NCI-H146 treated with DMSO at 0.1 percent for 48 hours (cell line): ENCODE measurements around the gene FLNA.
"Not testable (repeated sequence)": the region's sequence is repeated elsewhere in the genome, so short reads cannot be mapped to it uniquely, and the experiment has no call there.

Source experiments
- DNase-seq: peaks from one replicate; lab custom pipeline; 2025; ENCODE audit not compliant: unreplicated experiment; lab: John Stamatoyannopoulos, UW

Gene FLNA

DNA sequence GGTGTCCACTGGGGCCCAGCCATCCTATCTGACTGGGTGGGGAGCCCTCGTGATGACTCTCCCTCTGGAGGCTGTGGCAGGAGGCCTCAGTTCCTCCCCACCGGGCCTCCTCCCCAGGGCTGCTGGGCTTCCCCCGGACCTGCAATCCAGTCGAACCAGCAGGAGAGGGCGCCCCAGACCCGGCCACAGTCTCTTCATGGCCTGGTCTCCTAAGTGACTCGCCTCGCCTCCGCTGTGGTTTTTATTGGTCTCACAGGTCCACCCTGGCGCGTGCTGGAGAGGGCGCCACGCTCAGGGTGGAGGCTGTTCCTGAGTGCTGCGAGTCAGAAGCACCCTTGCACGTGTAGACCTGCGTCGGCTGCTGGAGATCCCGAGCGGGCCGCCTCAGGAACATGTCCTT lies 30.8 kb downstream of the FLNA start:
- DNase-seq, result not testable (repeated sequence)

DNA sequence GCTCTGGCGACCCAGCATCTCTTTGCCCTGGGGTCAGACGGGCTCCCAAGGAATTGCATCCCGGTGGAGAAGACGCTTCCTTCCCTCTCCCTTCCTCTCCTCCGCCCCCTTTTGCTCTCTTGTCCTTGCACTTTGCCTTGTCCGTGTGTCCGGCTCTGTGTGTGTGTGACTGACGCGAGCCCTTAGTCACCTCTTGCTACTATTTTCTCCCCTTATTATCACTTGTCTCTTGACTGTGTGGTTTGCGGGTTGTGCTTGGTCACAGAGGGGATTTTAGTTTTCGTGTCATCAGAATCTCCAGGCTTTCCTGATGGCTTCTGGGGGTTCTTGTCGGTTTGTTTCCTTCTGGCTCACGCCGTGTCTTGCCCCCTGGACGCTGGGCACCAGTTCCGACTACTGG lies 31.4 kb downstream of the FLNA start:
- not testable (repeated sequence) for DNase-seq

DNA sequence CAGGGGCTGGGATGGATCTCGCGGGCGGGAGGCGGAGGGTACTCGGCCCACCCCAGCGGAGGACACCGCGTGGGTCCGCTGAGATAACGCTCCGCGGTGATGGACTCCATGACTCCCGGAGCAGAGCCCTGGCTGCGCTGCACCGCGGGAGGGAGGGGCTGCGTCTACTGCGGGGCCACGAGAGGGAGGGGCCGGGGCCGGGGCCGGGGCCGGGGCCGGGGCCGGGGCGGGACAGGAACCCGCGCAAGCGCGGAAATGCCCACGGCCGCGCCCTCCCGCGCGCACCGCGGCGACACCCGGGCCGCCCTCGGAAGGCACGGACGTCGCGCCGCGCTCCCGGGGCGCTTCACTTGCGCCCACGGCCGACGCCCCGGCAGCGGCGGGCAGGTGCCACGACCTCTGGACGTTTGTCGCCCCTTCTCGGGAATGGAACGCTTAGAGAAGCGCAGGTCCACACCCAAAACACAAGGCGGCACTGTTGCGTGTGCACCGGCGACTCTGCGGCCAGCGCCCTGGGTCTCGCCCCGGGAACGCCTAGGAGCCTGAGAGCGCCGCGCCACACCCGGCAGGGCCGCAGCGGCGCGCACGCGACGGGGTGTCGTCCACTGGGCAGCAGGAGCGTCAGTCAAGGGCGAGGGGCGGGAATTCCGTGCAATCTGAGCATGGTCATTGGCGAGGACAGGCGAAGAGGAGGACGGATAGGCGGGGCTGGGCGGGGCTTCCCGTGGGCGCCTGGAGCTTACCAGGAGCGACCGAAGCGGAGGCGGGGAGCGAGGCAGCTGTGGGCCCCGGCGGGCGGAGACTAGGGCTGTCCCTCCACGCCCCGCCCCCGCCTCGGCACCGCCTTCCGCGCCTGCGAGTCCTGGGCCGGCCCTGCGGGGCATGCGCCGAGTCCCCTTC lies 32.8 kb downstream of the FLNA start:
- DNase-seq, result not testable (repeated sequence)

DNA sequence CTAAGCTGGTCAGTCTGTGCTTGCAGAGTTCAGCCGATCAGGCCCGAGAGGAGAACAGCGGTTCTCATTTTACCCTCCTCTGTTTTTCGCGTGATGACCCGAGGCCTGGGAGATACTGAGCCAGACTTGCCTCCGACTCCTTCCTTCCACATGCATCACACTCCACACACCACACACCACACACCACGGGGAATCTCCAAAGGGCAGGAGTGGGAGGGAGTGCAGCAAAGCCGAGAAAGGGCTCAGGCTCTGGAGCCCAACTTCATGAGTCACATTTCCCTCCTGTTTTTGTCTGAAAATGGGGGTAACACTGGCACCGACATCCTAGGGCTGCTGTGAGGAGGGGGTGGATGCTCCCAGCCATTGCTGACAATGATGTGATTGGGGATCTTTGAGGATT lies 39.9 kb downstream of the FLNA start:
- DNase-seq, result no peak

DNA sequence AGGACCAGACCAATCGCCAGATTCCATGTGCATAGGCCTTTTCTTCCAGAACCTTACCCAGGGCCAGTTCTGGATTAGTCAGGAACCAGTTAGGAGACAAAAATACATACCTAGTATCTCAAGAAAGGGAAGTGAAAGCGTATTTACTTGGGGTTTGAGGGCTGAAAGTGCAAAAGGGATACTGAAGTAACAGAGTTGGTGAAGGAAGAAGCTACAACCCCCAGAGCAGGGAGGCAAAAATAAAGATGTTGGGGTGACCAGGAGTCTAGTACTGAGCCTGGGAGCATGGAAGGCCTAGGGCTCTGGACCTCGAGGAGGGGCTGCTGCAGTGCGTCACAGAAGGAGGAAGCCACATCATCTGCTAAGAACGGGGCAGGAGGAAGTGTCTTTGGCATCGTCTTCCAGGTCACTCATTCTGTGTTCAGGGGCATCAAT lies 40.6 kb downstream of the FLNA start:
- DNase-seq, result no peak

DNA sequence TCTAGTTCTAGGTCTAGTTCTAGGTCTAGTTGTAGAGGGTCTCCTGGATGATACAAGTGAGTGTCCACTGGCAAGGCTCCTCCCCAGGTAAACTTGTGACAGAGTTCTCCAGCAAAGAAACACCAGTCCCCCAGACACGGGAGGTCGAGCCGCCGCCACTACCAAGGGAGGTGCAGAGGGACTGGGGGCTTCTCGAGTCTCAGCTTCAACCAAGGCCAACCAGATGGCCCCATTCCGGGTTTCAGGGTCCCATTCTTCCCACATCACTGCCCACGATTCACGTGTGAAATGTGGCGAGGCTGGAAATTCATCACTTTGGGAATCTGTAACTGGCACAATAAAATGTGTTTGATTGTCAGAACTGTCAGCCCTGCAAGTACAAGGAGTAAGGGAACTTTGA lies 41.3 kb downstream of the FLNA start:
- no peak for DNase-seq

DNA sequence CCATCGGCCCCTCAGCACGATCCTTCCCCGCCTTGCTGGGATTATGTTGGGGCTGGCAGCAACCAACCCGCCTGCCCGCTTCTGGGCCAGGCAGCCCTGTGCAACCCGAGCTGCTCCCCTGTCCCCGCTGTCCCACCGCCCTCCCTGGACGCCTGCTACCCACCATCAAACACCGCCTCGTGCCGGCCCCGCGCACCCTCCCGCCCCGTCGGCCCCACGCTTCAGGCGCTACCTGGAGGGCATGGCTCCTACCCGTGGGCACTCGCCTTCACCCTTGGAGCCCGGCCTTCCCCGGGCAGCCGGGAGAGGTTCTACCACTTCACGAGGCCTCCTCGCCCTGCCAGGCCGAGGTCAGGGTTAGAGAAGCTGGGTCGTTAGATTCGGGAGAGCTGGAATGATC lies 41.9 kb downstream of the FLNA start:
- no peak for DNase-seq

DNA sequence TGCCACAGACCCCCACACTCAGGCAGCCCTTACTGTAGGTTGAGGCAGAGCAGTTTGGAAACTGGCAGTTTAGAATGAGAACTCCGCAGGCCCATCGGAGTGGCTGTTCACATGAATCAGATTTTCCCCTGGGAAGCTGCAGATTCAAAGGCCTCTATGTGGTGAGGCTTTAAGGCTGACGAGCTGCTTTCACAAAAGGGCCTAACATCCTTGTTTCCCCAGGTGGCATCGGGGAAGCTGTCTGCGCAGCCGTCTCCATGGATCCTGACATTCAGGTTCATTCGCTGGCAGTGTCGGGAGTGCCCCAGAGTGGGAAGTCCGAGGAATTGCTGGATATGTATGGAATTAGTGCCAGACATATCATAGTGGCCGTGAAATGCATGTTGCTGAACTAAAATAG lies 45.1 kb downstream of the FLNA start:
- DNase-seq, result no peak

DNA sequence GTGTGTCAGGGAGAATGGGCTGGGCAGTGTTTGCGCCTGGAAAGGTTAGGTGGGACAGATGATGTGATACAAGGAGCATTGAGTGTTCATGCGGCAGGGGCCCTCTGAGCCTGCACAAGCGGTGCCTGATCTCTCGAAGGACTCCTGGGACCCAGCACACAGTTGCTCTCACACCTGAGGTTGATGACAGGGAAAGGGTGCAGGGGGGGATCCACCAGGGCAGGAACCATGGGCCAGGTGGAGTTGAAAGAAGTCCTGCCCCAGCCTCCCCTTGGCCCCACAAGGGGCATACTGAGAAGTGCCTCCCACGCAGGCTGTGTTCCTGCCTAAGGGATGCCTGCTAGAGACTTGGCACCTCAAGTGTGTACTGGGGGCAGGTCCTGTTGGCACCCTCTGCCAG lies 45.8 kb downstream of the FLNA start:
- no peak for DNase-seq

DNA sequence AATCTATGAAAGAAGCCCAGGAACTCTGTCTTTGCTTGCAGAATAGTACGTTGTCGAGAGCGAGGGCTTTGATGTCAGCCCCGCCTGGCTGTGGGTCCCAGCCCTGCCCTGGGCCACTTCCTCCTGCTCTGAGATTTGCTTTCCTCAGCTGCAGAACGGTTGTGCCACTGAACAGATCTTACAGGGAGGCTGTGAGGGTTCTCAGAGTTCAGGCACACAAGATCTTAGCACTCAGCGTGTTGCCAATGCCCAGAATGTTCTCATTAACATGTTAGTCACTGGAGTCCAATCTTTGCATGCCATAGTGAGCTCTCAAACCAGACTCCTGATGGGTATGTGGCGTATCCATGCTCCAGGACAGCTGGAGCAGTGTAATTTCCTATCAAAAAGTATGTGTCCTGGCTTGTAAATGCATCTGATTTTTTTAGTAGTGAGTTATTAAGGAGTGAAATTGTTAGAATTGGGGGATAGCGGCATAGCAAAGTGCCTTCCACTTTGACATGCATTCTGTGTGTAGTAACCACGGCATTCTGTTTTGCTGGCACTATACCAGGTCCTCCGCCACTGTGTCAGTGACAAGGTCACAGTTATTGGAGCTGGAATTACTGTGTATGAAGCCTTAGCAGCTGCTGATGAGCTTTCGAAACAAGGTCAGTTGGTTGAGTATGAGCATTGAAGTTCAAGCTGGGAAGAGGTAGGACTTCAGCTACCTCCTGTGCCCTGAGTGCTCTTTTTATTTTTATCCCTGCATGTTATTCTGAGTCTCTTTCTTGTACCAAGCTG lies 47.2 kb downstream of the FLNA start:
- no peak for DNase-seq

DNA sequence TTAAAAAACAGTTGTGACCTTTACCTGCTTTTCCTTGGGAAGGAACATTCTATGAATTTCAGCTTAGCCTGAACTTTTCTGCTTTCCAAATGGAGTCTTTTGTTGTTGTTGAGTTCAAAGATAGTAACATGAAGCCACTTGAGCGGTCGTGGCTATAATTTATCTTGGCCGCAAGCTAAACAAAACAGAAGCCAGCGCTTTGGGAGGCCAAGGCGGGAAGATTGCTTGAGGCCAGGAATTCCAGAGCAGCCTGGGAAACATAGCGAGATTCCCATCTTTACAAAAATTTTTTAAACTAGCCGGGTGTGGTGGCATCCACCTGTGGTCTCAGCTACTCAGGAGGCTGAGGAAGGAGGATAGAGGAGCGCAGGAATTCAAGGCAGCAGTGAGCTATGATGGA lies 48.9 kb downstream of the FLNA start:
- DNase-seq, result no peak

DNA sequence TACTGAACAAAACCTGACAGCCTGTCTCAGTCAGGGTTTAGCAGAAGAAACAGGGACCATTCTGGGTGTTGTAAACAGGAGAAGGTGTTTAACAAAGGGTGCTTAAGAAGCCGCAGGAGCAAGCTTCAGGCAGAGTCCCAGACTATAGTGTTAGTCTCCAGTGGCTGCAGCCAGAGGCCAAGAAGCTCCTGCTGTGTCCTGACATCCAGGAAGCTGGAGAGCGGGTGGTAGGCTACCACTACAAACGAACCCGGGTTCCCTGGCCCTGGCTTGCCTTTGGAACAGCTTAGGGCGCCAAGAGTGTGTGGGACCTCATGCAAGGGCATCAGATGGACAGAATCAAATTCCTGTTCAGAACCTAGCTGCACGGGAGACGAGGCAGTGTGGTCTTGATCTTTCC lies 50.9 kb downstream of the FLNA start:
- DNase-seq, result no peak

DNA sequence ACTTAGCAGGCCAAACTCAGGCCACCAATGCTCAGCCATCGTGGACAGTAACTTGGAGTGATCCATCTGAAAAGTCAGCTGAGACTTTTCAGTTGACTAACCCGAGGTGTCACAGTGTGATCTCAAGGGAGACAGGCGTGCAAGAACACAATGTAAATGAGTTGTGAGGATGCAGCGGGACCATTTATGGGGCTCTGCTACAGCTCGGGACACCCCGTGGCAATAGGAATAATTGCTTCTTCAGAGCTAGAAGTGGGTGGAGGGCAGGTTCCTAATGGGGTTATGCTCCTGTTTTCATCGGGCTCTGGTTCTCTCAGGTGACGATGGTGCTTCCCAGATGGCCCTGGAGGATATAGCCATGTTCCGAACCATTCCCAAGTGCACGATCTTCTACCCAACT lies 51.5 kb downstream of the FLNA start:
- no peak for DNase-seq

DNA sequence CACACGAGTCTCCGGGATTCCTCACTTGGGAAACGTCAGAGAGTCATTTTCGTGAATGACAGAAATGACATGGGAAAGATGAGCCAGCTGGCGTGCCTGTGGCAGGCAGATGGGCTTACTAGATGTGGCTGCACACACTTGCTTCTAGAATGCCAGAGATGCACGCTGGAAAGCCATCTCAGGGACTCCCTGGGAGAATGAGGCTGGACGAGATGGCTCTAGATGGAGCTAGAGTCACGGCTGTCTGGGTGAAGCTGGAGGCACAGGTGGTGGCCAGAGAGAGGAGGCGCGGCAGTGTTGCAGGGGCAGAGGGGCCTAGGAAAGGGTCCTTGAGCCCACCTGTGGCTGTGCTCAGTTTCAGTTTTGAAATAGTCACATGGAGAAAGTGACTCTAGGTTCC lies 52.8 kb downstream of the FLNA start:
- no peak for DNase-seq

DNA sequence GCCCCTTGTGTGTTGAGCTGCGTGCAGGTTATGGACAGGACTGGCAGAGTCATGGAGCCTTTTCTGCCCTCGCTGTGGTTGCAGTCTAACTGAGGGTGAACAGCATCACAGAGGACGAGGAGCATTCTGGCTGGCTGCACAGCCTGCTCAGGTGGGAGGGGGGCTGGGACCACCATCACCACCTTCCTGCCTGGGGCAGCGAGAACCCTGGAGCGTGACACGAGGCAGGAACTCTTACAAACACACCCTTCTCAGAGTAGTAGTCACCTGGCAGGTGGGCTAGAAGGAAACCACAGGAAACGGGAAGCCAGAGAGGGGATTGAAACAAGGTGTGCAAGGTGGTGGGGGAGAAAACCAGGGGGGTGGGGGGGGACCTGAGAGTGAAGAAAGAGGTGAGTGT lies 53.3 kb downstream of the FLNA start:
- DNase-seq, result no peak

DNA sequence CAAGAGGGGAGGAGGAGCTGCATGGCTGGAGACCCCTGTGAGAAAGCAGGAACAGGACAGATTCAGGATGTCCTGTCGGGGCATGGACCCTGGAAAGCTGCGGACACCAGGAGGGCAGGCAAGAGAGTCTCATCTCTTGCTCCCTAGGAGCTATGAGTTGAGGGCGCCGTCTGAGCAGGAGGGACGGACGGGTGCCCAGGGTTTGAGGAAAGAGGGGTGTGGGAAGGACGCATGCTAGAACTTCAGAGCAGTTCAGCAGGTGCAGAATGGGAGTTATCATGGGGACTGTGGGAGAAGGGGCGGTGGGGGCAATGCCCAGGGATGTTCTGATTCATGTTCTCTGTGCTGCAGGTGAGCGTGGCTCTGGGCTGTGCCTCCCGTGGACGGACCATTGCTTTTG lies 54.0 kb downstream of the FLNA start:
- no peak for DNase-seq

DNA sequence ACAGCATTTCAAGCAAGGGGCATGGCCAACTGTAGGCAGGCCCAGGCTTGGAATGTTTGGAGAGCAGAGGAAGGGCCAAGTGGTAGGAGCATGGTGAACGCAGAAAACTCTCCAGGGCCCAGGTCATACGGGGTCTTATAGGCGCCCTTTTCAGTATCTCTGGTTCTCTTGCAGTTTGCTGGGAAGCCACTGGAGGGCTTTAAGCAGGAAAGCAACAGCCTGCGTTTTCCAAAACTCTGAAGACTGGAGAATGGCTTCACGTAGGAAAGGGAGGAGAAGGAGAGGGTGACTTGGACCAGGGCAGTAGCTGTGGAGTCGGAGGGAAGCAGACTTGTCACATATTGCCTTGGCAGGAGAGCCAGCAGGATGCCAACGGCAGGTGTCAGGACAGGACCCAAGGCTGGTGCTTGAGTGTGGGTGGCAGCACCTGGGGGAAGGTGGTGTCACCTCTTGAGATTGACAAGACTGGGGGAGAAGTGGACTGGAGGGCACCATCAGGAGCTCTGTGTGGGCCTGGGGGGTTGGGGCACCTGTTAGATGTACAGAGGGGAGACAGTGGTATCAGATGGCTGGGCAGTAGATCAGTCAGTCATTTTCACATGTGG lies 56.9 kb downstream of the FLNA start:
- DNase-seq, result no peak

DNA sequence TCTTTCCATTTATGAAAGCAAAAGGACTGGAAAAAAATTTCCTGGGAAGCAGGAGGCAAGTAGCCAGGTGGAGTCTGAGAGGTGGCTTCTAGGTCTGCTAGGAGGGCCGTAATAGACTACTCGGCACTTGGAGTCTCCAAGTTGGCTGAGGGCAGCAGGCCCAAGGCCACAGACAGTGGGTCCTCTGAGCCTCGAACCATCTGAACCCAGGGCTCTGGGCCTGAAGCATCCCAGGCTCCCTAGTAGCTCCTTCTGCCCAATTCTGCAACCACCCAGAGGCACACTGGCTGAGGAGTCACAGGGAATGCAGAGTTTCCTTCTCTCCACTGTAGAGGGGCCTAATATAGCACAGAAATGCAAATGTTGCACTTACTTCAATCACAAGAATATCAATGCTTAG lies 59.0 kb downstream of the FLNA start:
- DNase-seq, result no peak

DNA sequence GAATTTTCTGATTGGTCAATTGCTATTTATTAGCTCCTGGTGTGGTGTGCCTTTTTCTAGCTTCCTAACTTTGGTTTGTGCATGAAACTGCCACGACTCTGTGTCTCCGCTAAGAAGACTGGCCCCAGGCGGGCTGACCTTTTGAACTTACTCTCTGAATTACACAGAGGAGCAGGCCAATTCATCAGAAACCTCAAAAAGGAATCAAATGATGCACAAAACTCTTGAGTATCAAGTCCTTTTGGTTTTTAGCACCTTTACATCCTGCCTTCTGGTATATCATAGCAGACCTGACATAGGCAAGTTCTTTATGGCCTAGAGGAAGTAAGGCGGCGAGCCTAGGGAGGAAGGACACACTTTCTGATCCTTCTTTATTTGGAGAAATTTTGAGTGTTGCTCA lies 61.3 kb downstream of the FLNA start:
- no peak for DNase-seq

DNA sequence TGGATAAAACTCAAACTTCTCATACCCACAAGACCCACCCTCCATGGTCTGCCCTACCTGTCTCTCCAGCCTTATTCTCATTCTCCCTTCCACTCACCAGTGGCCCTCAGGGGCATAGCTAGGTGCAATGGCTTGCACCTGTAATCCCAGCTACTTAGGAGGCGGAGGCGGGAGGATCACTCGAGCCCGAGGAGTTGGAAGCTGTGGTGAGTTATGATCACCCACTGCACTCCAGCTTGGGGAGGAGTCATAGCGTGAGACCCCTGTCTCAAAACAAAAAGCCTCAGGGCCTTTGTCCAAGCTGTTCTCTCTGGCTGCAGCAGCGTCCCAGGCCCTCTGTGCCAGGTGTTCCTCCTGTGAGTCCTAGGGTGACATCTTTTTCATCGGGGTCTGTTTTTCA lies 62.3 kb downstream of the FLNA start:
- DNase-seq, result no peak

DNA sequence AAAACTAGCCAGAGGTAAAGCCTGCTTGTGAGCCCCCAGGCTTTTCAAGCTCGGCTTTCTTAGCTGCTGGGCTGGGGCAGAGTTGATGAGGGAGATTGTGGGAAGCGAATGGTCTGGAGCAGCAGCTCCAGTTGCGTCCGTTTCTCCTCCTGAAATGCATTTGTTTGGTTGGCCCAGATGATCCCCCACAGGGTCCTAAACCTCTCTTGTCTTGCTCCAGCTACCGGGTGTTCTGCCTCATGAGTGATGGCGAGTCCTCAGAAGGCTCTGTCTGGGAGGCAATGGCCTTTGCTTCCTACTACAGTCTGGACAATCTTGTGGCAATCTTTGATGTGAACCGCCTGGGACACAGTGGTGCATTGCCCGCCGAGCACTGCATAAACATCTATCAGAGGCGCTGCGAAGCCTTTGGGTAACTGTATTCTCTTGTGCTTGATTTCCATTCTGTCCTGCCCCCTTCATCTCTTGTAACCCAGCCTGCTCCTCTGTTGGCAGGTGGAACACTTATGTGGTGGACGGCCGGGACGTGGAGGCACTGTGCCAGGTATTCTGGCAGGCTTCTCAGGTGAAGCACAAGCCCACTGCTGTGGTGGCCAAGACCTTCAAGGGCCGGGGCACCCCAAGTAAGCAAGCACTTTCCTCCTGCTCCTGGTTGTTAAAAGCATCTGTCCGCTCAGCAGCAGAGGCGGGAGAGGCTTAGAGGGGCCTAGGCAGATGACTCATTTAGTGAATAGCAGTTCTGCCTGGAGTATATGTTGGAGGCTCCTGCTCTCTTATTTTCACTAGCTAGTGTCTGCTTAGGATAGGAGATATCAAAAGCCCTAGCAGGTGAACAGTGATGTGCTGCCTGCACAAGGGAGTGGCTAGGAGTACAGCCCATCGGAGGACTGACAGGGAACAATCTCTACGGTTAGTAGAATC lies 63.6 kb downstream of the FLNA start:
- no peak for DNase-seq
